HepG2 (cell line): ENCODE results near the gene LY6G5B.

Source experiments
- CBX5 ChIP-seq: sonication (generic); formaldehyde crosslinking; IDR thresholded peaks from 2 replicates; pipeline ENCODE4 v1.4.0; 2020; ENCODE audit warnings: missing genetic modification reagents, borderline replicate concordance
- MZF1 ChIP-seq: sonication (generic); formaldehyde crosslinking; IDR thresholded peaks from 2 replicates; pipeline ENCODE4 v1.8.1; 2023; ENCODE audit warnings: mild to moderate bottlenecking, missing genetic modification reagents, borderline replicate concordance
- ZNF549 ChIP-seq: sonication (generic); formaldehyde crosslinking; IDR thresholded peaks from 2 replicates; pipeline ENCODE4 v1.5.0; 2020; ENCODE audit warnings: missing genetic modification reagents
- TF ChIP-seq, protein P1 (sequence below): sonication (generic); formaldehyde crosslinking; IDR thresholded peaks from 2 replicates; pipeline ENCODE4 v1.4.0; 2020; ENCODE audit warnings: mild to moderate bottlenecking, low read depth, missing genetic modification reagents
- TF ChIP-seq, protein P2 (sequence below): IDR thresholded peaks from 2 replicates; pipeline ENCODE4 v1.6.1; 2016; ENCODE audit warnings: low read depth, borderline replicate concordance
- TF ChIP-seq, protein P3 (sequence below): sonication (generic); formaldehyde crosslinking; IDR thresholded peaks from 2 replicates; pipeline ENCODE4 v1.8.0; 2022; ENCODE audit warnings: mild to moderate bottlenecking, missing genetic modification reagents; ENCODE audit not compliant: insufficient replicate concordance

DNA sequence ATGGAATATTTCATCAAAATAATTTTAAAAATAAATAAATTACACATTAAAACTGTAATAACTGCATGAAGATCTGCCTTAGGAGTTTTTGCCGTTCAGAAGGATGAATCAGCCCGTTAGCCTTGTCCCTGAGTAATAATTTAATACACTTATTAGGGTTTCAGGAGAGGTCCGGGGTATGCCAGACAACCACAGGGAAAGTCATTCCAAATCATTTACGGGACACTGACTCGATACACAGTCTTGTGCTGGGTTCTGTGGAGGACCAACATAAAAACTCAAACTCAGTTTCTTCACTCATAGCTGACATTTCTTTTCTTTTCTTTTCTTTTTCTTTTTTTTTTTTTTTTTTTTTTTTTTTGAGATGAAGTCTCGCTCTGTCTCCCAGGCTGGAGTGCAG is 36.2 kb downstream of the LY6G5B start:
- TF ChIP-seq, protein P1, sequence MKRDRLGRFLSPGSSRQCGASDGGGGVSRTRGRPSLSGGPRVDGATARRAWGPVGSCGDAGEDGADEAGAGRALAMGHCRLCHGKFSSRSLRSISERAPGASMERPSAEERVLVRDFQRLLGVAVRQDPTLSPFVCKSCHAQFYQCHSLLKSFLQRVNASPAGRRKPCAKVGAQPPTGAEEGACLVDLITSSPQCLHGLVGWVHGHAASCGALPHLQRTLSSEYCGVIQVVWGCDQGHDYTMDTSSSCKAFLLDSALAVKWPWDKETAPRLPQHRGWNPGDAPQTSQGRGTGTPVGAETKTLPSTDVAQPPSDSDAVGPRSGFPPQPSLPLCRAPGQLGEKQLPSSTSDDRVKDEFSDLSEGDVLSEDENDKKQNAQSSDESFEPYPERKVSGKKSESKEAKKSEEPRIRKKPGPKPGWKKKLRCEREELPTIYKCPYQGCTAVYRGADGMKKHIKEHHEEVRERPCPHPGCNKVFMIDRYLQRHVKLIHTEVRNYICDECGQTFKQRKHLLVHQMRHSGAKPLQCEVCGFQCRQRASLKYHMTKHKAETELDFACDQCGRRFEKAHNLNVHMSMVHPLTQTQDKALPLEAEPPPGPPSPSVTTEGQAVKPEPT (CRISPR knock-in tag) = no peak
- no peak for TF ChIP-seq MZF1
- TF ChIP-seq, protein P2, sequence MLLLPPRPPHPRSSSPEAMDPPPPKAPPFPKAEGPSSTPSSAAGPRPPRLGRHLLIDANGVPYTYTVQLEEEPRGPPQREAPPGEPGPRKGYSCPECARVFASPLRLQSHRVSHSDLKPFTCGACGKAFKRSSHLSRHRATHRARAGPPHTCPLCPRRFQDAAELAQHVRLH = no peak
- TF ChIP-seq ZNF549 = no peak
- TF ChIP-seq CBX5 (CRISPR knock-in tag) = no peak
- TF ChIP-seq, protein P3, sequence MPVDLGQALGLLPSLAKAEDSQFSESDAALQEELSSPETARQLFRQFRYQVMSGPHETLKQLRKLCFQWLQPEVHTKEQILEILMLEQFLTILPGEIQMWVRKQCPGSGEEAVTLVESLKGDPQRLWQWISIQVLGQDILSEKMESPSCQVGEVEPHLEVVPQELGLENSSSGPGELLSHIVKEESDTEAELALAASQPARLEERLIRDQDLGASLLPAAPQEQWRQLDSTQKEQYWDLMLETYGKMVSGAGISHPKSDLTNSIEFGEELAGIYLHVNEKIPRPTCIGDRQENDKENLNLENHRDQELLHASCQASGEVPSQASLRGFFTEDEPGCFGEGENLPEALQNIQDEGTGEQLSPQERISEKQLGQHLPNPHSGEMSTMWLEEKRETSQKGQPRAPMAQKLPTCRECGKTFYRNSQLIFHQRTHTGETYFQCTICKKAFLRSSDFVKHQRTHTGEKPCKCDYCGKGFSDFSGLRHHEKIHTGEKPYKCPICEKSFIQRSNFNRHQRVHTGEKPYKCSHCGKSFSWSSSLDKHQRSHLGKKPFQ (CRISPR knock-in tag) = no peak
